Hepatocyte (in vitro differentiated cells): ENCODE data around the gene TUBA8. TPM values are rescaled to one million over a fixed set of nuclear protein-coding genes. Genes with fewer than 3 reads are reported as not detected.
A peak's percentile ranks its signal among the peaks of the same experiment; 100 is the strongest.
"Not testable (repeated sequence)": the region's sequence is repeated elsewhere in the genome, so short reads cannot be mapped to it uniquely, and the experiment has no call there.

Experiments
- DNase-seq: peaks from one replicate; pipeline ENCODE4 v3.0.0-alpha.2; 2016; ENCODE audit warnings: low spot score
- H2AFZ ChIP-seq: fragments of 200-600 bp; sonication (generic); 2 replicates; pipeline ENCODE4 v1.6.0; 2016; ENCODE audit warnings: antibody characterized with exemption, mild to moderate bottlenecking
- H3K27ac ChIP-seq: fragments of 200-600 bp; sonication (generic); 2 replicates; pipeline ENCODE4 v1.5.1; 2016; ENCODE audit warnings: mild to moderate bottlenecking
- H3K27me3 ChIP-seq: fragments of 200-600 bp; sonication (generic); 2 replicates; pipeline ENCODE4 v1.6.1; 2016
- H3K36me3 ChIP-seq: fragments of 200-600 bp; sonication (generic); replicated peaks from 2 replicates; pipeline ENCODE4 v1.5.1; 2016; ENCODE audit warnings: low read depth; ENCODE audit not compliant: insufficient read depth
- H3K4me1 ChIP-seq: fragments of 200-600 bp; sonication (generic); 2 replicates; pipeline ENCODE4 v1.5.1; 2016; ENCODE audit warnings: mild to moderate bottlenecking, moderate library complexity; ENCODE audit not compliant: insufficient read depth
- H3K4me2 ChIP-seq: fragments of 200-600 bp; sonication (generic); 2 replicates; pipeline ENCODE4 v1.6.0; 2016
- H3K4me3 ChIP-seq: fragments of 200-600 bp; sonication (generic); 2 replicates; pipeline ENCODE4 v1.5.1; 2016; ENCODE audit warnings: mild to moderate bottlenecking
- H3K79me2 ChIP-seq: fragments of 200-600 bp; sonication (generic); 2 replicates; pipeline ENCODE4 v1.6.0; 2017; ENCODE audit warnings: mild to moderate bottlenecking
- H3K9me2 ChIP-seq: fragments of 200-600 bp; sonication (generic); replicated peaks from 2 replicates; pipeline ENCODE4 v1.6.0; 2017; ENCODE audit warnings: mild to moderate bottlenecking; ENCODE audit not compliant: insufficient read depth
- H3K9me3 ChIP-seq: fragments of 200-600 bp; sonication (generic); 2 replicates; pipeline ENCODE4 v1.5.1; 2016; ENCODE audit warnings: low read depth, mild to moderate bottlenecking
- H4K20me1 ChIP-seq: fragments of 200-600 bp; sonication (generic); 2 replicates; pipeline ENCODE4 v1.6.0; 2016; ENCODE audit warnings: mild to moderate bottlenecking; ENCODE audit not compliant: insufficient read depth, poor library complexity, severe bottlenecking
- EZH2 ChIP-seq: fragments of 200-600 bp; sonication (generic); IDR thresholded peaks from 2 replicates; pipeline ENCODE4 v1.6.1; 2016; ENCODE audit warnings: antibody characterized with exemption, mild to moderate bottlenecking, borderline replicate concordance
- EZH2phosphoT487 ChIP-seq: fragments of 200-600 bp; sonication (generic); IDR thresholded peaks from one replicate; pipeline ENCODE4 v1.6.1; 2018; ENCODE audit warnings: antibody characterized with exemption, mild to moderate bottlenecking, low read depth, moderate library complexity; ENCODE audit not compliant: unreplicated experiment, severe bottlenecking
- WGBS: methylation state at CpG from one replicate; pipeline ENCODE4 v1.1.6; 2016; ENCODE audit warnings: low lambda C conversion rate; ENCODE audit errors: missing lambda C conversion rate; 5-methylcytosine and 5-hydroxymethylcytosine counted together
- polyA plus RNA-seq: library from polyadenylated mRNA; unstranded; fragments of >200 nt; fragmentation: Nextera tagmentation; extraction: Ambion mirVana; gene quantifications from 2 replicates; pipeline ENCODE4 v1.2.1, GENCODE V29; 2016
- total RNA-seq: library from RNA; depleted of rRNA; stranded (reverse); fragments of >200 nt; gene quantifications from 2 replicates; pipeline ENCODE4 v1.2.3, GENCODE V29; 2014
- TF ChIP-seq, protein P1 (sequence below): fragments of 200-600 bp; sonication (generic); IDR thresholded peaks from 2 replicates; pipeline ENCODE4 v1.5.1; 2016; ENCODE audit warnings: antibody characterized with exemption, mild to moderate bottlenecking; ENCODE audit not compliant: poor library complexity

Gene TUBA8
- total RNA-seq (1.5 TPM in 1 of 2 replicates, not detected in the other), polyA plus RNA-seq (0.33 and 0.46 TPM in 2 replicates)

DNA sequence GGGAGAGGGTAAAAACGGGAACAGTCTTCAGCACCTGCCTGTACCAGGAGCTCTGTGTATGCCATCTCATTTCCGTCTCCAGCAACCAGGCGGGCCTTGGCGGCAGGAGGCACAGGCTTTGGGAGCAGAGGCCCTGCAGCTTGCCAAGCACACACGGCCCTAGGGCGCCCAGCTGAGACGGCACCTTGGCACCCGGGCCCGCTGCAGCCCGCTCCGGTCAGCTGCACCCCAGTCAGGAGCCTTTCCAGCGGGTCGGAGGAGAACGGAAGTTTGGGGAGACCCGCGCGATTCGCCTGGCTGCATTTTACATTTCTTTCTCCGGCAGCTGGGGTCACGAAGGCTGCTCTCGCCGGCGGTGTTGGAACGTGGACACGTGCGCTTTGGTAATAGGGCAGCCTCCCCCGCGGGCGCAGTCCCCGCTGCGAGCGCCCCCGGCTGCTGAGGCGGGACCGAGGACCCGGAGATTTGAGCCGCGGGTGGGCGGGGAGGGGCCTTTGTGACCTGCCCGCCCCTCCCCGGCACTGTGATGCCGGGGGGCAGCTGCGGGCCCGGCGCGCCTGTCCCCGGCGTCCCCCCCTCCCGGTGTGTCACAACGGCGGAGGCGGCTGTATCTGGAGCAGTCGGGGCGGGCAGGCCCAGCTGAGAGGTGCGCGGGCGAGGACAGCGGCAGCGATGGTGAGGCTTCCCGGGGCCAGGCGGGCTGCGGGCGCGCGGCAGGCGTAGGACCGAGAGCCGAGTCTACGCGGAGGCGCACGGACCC lies at the start of gene TUBA8:
TUBA8 (plus strand) TSS at position 616 of the 760 bp plus-strand sequence; CDS start at position 673, 57 bp downstream.
- no peaks in the 10 kb centered on the region for H4K20me1 ChIP-seq
- no peaks in the 10 kb centered on the region for H3K9me3 ChIP-seq
- H2AFZ ChIP-seq, result peak within 1 kb of the TSS; percentile 56
- DNase-seq, result peak; percentile 57
- no peak within 1 kb of the TSS for H3K27ac ChIP-seq
- H3K4me3 ChIP-seq, result peak within 1 kb of the TSS; percentile 45
- peak within 1 kb of the TSS; percentile 100 for H3K4me2 ChIP-seq
- H3K4me1 ChIP-seq, result peaks cover 7% of the 10 kb centered on the region
- 5% methylated on average over 49 of the region's 72 CpGs for WGBS
- no peaks in the 10 kb centered on the region for H3K9me2 ChIP-seq
- TF ChIP-seq, protein P1, sequence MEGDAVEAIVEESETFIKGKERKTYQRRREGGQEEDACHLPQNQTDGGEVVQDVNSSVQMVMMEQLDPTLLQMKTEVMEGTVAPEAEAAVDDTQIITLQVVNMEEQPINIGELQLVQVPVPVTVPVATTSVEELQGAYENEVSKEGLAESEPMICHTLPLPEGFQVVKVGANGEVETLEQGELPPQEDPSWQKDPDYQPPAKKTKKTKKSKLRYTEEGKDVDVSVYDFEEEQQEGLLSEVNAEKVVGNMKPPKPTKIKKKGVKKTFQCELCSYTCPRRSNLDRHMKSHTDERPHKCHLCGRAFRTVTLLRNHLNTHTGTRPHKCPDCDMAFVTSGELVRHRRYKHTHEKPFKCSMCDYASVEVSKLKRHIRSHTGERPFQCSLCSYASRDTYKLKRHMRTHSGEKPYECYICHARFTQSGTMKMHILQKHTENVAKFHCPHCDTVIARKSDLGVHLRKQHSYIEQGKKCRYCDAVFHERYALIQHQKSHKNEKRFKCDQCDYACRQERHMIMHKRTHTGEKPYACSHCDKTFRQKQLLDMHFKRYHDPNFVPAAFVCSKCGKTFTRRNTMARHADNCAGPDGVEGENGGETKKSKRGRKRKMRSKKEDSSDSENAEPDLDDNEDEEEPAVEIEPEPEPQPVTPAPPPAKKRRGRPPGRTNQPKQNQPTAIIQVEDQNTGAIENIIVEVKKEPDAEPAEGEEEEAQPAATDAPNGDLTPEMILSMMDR, result no peak
- TF ChIP-seq EZH2, result no peak
- no peak for TF ChIP-seq EZH2phosphoT487
- H3K27me3 ChIP-seq, result peaks cover 39% of the 10 kb centered on the region
- no peaks in the 10 kb centered on the region for H3K36me3 ChIP-seq
- no peaks in the 10 kb centered on the region for H3K79me2 ChIP-seq

GRCh38 chr22:18062421-18062820 lies 48.2 kb upstream of the TUBA8 start:
- Histone ChIP-seq H2AFZ (no peak overlapping the region), H3K9me3 (no peaks in the 10 kb centered on the region), H4K20me1 (no peaks in the 10 kb centered on the region), H3K4me1 (peaks cover 36% of the 10 kb centered on the region), H3K4me3 (no peak overlapping the region), H3K4me2 (no peak overlapping the region), H3K9me2 (no peaks in the 10 kb centered on the region), H3K27me3 (no peaks in the 10 kb centered on the region), H3K36me3 (no peaks in the 10 kb centered on the region), H3K27ac (peak overlapping the region; percentile 96), H3K79me2 (no peaks in the 10 kb centered on the region)
- TF ChIP-seq EZH2phosphoT487 (no peak), EZH2 (no peak)
- TF ChIP-seq, protein P1, result no peak
- DNase-seq, result no peak
- 95% methylated on average over 3 of the region's 3 CpGs for WGBS

DNA sequence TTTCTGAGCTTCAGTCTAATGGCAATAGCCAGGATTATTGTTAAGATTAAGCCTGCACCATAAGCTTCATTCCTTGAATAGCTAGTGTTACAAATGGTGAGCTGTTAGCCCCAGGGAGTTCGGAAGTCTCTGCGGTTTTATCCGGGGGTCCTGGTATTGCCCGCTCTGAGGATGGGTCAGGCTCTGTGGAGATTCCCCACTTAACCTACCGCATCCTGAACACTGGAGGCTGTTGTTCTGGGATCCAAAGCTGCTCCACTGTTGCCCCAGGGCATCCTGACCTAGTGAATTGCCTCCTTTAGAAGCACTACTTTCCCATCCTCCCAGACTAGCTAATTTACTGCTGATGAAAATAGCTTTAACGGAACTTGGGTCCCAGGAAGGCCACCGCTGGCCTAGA lies 47.3 kb upstream of the TUBA8 start:
- WGBS, result 79% methylated on average over 7 of the region's 7 CpGs
- Histone ChIP-seq H4K20me1 (no peaks in the 10 kb centered on the region), H3K9me3 (no peaks in the 10 kb centered on the region), H3K27ac (no peak overlapping the region), H3K27me3 (no peaks in the 10 kb centered on the region), H3K4me1 (peaks cover 29% of the 10 kb centered on the region), H3K79me2 (no peaks in the 10 kb centered on the region), H3K36me3 (no peaks in the 10 kb centered on the region), H3K4me2 (no peak overlapping the region), H3K4me3 (no peak overlapping the region), H2AFZ (no peak overlapping the region), H3K9me2 (no peaks in the 10 kb centered on the region)
- DNase-seq, result no peak
- TF ChIP-seq EZH2 (no peak), EZH2phosphoT487 (no peak)
- TF ChIP-seq, protein P1, result no peak

DNA sequence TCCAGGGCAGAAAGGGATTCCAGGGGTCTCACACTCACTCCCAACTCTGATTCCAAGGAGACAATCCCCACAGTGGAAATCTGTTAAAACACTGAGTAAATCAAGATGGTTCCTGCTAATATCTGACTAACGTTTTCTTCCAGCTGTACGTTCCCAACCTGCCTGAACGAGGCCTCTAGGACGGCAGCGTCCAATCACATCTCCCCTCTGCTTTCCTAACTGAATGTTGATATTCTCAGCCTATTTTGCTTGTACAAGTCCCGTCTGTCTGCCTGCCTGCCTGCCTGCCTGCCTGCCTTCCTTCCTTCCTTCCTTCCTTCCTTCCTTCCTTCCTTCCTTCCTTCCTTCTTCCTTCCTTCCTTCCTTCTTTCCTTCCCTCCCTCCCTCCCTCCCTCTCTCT lies 46.9 kb upstream of the TUBA8 start:
- not testable (repeated sequence) for H3K4me3 ChIP-seq, DNase-seq, H4K20me1 ChIP-seq, H2AFZ ChIP-seq, H3K79me2 ChIP-seq, H3K9me2 ChIP-seq, H3K27ac ChIP-seq, H3K36me3 ChIP-seq, H3K4me2 ChIP-seq, H3K27me3 ChIP-seq, H3K9me3 ChIP-seq
- H3K4me1 ChIP-seq, result peaks cover 25% of the 10 kb centered on the region
- WGBS, result 87% methylated on average over 6 of the region's 6 CpGs
